GM21528 (cell line): ENCODE results near the gene FOXN1.

Experiments
- ATAC-seq: cut with Tn5 transposase; IDR thresholded peaks from one replicate; pipeline ENCODE4 v1.9.1; 2021; ENCODE audit warnings: mild to moderate bottlenecking, moderate library complexity; ENCODE audit not compliant: unreplicated experiment, low FRiP score

The FOXN1 gene

DNA sequence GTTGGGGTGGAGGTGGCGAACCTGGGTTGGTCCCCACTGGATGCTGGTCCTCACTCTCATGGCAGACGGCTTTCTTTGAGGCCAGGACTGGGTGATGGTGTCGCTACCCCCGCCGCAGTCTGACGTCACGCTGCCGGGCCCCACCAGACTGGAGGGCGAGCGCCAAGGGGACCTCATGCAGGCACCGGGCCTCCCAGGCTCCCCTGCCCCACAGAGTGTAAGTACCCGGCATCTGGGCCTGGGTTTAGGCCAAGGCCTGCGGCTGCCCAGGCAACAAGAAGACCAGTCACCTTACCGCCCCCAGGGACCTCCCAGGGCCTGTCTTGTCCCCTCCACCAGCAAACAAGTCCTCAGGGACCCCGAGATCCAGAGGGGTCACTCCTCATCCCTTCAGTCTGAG, 17.7 kb downstream of the FOXN1 start:
- ATAC-seq, result no peak

DNA sequence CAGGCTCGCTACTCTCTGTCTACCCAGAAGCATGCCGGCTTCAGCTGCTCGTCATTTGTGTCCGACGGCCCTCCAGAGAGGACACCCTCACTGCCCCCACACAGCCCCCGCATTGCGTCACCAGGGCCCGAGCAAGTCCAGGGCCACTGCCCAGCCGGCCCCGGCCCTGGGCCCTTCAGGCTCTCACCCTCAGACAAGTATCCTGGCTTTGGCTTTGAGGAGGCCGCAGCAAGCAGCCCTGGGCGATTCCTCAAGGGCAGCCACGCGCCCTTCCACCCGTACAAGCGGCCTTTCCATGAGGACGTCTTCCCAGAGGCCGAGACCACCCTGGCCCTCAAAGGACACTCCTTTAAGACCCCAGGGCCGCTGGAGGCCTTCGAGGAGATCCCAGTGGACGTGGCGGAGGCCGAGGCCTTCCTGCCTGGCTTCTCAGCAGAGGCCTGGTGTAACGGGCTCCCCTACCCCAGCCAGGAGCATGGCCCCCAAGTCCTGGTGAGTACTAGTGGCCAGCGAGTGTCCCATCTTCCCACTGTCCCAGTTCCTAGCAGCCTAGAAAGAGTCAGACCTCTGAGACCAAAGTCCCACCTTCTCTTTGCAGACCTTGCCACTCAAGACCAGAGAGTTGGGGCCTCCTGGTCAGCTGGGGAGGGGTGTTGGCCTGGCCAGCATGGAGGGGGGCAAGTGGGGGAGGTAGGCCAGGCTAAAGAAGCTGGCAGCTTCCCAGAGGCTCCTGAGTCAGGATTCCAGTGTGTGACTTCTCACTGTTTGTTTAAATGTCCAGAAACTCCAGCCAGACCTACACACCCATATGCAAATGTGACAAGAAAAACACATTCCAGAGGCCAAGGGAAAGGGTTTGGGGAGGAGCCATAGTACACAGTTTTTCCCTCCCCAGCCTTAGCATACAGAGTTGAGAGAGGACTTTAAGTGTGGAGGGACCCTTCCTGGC, 18.6 kb downstream of the FOXN1 start:
- no peak for ATAC-seq

DNA sequence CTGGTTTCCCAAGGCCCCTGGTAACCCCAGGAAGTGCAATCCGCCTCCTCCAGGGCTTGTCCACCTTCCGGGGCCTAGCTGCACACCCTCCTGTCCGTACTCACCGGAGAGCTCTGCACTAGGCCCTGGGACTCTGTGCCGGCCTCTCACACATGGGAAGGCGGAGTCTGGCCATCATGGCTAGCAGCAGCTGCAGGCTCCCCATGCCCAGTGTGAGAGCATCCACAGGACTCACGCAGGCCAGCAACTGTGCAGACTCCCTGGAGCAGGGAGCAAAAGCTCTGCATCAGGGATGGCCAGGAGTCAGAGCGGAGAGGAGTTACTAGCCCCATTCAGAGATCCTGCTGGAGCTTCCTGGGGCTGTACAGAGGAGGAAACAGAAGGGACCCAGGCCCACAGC, 20.2 kb downstream of the FOXN1 start:
- ATAC-seq, result no peak

DNA sequence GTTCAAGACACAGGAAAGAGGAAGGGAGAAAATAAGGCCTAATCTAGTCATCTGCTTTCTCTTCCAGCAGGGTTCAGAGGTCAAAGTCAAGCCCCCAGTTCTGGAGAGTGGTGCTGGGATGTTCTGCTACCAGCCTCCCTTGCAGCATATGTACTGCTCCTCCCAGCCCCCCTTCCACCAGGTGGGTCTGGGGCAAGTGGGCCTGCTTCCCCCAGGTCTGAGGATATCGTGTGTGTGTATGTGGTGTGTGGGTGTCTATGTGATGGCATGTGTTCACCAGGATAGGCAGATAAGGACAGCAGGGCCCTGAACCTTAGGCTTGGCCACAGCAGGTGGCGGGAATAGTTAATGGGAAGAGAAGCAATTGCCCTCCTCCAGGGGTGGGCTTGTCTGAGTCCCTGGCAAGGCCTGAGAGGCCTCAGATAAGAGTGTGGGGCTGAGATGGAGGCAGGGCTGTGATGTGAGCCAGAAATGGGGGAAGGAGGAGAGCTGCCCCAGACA, 21.1 kb downstream of the FOXN1 start:
- ATAC-seq, result no peak

DNA sequence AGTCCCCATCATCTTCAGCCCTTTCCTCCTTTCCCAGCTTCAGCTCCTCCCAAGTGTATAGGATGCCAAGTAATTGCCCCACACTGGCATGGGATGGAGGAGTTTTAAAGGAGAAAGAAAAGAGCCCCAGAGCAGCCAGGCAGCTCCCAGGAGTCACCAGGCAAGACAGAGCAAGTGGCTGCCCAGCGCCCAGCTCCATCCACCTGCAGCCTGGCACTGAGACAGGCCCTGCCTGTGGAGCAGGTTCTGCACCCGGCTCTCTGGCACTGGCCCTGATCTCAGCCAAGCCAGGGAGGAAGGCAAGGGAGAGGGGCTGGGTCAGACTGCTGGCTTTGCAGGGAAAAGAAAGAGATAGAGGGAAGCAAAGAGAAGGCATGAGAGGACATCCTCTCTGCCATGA, 21.7 kb downstream of the FOXN1 start:
- ATAC-seq, result no peak

DNA sequence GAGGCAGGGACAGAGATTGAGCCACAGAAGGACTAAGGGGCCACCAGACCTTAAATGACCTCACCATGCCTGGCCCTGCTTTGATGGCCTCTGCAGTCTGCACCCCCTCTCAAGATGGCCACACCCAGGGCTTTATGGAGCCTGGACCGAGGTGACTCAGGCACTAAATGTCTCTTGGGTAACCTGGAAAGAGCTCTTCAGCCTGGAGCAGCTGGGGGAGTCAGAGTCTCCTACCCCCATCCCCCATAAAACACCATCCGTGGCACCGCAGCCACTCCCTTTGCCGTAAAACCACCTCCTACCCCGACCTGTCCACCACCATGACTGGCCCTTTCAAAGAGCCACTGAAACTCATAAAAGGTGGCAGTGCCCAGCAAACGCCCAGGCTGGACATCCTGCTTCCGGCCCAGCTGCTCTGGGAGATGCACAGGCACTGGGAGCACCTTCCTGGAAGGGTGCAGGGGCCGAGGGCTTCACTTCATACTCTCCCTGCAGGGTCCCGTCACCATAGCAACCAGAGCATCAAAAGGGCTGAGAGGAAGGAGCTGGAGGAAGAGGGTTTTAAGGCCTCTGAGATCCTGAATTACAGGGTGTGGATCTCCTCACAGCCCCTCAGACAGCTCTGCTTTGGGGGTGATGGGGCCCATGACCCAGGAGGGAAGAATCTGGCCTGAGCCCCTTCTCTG, 22.3 kb downstream of the FOXN1 start:
- ATAC-seq, result no peak

DNA sequence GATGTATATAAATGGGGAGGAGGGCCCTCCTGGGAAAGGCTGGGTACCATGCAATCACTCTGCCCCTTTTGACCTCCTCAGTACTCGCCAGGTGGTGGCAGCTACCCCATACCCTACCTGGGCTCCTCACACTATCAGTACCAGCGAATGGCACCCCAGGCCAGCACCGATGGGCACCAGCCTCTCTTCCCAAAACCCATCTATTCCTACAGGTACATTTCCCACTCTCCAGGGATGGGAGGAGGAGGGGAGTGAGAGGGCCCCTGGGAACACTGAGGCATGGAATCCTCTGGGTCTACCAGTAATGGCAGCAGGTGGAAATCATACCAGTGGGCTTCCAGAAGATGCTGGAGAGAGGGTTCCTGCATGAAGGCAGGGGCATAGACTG, 22.9 kb downstream of the FOXN1 start:
- no peak for ATAC-seq

DNA sequence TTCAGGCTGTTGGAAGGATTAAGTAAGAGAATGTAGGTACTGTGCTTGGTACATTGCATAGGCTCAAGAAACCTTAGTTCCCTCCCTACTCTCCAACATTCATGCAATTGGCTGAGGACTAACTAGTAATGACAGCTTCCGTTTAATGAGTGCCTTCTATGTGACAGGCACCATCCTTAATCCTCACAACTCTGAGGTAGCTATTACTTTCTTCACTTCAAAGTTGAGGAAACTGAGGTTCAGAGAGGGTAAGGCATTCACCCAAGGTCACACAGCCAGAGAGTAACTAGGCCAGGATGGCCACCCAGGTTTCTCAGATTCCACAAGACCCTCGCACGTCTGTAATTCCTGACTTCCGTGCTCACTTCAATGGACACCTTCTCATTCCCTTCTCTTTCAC, 24.1 kb downstream of the FOXN1 start:
- no peak for ATAC-seq

DNA sequence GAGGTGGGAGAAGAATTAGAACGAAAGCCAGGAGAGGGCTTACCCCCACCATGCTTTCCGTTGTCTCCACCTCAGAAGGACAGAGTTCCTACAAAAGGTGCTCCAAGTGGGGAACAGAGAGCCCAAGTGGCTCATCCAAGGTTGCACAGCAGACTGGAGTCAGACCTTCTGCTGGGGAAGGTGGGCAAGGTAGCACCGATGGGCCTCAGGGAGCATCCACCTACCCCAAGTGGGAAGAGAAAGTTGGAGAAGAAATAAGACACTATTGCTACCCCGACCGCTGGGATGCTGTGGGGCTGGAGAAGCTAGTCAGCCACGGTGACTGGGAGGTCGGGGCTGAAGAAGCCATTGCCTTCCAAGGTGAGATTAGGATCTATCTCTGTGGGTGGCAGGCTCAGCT, 24.8 kb downstream of the FOXN1 start:
- ATAC-seq, result no peak

DNA sequence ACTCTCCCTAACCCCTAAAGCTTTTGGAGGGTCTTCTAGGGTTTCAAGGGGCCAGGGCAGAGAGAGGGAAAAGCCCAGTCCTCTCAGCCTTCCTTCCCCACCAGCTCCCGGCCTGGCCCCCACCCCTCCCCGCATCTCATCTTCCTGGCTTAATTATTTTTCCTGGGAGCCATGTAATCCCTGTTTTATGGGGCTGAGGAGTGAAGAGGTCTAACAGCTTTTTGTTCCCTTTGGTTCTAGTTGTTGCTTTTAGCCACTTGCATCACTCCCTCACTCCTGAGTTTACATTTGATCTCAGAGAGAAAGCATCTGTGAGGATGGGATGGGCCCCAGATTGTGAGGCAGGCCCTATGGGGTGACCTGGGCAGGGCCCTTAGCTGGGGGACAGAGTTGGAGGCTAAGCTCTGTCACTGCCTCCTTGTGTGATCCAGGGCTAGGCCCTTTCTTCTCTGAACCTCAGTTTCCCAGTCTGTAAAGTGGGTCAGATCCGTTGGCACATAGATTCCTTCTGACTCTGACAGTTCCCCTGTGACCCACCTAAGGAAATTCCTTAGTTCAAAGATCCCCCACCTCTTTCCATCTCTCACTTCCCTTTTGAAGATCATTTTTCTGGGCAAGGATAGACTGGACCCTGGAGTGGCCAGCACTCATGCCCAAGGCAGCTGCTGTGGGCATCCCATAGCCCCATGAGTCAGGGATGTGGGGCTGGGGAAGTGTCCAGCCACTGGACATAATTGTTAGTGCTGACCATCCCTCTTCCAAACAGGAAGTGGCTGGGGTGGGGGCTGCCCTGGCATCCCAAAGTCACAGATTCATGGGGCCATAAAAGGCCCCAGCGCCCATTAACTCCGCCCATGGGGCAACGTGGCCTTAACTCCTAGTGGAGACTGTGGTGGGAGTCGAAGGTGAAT, 26.2 kb downstream of the FOXN1 start:
- ATAC-seq, result no peak

DNA sequence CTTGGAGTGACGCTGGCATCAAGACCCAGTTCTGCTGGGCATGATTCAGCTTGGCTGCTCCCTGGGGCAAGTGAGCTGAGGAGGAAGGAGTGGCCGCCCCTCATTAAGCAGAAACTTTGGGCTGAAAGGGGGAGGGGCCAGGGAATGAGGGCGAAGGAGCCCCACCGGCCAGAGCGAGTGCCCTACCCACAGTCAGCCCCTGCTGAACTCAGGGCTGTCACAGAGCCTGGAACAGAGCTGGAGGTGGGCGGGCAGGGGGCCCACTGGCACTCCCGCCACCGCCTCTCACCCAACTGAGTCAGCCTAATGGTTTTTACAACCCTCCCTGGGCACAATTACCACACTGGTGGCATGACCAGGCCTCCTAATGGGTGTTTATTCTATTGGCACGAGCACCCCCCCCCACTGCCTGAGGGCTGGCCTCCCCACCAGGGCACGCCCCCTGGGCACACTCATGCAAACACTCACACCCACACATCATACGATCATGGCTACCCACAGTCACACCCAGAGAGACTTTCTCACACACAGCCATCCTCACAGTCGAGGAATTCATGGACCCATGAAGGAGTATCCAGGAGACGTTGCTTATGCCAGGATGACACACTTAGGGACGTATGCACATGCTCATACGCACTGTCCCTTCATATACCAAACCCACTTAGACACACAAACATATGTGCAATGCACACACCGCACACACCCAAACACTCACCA, 27.1 kb downstream of the FOXN1 start:
- ATAC-seq, result no peak

DNA sequence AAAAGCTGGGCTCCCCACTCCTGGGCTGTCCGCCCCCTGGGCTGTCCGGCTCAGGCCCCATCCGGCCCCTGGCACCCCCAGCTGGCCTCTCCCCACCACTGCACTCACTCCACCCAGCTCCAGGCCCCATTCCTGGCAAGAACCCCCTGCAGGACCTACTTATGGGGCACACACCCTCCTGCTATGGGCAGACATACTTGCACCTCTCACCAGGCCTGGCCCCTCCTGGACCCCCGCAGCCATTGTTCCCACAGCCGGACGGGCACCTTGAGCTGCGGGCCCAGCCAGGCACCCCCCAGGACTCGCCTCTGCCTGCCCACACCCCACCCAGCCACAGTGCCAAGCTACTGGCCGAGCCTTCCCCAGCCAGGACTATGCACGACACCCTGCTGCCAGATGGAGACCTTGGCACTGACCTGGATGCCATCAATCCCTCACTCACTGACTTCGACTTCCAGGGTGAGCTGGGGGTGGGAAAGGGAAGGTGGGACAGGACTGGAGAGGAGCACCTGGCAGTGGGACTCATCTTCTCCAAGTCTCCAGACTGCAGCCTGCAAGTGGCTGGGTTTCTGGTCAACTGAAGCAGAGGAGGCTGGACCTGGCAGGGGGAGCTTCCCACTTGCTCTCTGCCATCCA, 28.7 kb downstream of the FOXN1 start:
- ATAC-seq, result no peak

DNA sequence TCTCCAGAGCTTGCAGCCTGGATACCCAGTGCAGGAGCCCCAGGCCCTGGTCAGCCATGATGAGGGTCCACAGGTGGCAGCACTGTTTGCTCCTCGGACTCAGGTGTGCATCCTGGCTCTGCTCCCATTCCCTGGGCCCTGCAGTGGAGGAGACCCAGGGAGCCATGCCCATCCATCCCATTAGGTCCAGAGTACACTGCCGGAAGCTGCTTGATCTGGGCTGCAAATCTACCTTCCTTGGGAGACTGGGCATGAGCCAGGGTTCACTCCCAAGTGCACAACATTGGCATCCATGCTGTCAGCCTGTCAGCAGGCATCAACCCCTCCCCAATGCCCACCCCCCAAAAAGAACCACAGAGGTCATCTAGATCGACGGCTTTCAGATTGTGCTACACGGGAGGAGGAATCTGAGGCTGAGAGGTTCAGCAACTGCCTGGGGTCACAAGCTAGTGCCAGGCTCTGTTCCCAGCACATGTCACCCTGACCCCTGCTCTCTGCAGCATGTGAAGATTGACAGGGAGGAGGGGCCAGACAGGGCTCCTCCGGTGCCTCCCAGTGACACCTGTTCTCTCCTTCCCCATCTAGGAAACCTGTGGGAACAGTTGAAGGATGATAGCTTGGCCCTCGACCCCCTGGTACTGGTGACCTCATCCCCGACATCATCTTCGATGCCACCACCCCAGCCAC, 30.5 kb downstream of the FOXN1 start:
- ATAC-seq, result no peak

DNA sequence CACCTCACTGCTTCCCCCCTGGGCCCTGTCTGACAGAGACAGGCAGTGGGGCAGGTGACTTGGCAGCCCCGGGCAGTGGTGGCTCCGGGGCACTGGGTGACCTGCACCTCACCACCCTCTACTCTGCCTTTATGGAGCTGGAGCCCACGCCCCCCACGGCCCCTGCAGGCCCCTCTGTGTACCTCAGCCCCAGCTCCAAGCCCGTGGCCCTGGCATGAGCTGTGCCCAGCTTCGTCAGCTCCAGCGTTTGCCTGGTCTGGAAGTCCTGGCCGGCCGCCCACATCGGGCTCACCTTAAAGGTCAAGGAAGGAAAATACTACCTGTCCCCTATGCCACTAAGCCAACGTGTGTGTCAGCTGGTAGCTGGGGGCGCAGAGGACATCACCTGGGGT, 31.1 kb downstream of the FOXN1 start:
- ATAC-seq, result no peak

DNA sequence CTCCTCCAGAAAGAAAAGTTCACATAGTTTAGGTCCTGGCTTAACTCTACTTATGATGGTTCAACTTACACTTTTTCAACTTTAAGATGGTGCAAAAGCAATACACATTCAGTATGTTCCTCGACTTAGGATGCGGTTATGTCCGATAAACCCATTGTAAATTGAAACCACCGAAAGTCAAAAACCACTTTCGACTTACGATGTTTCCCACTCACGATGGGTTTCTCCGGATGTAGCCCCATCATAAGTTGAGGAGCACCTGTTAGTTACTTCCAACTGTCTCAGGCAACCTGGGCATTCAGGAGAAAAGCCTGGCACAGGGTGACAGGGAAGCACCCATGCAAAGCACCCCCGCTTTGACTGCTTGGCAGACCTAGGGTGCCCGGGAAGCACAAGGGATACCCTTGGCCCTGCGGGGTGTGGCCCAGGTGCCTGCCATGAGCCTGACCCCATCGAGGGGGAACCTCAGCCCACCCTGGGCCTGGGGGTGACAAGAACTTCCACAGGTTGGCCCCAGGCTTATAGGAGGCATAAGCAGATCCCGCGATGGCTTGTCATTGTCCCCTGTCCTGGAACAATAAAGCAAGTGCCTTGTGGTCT, 32.2 kb downstream of the FOXN1 start:
- ATAC-seq, result no peak

DNA sequence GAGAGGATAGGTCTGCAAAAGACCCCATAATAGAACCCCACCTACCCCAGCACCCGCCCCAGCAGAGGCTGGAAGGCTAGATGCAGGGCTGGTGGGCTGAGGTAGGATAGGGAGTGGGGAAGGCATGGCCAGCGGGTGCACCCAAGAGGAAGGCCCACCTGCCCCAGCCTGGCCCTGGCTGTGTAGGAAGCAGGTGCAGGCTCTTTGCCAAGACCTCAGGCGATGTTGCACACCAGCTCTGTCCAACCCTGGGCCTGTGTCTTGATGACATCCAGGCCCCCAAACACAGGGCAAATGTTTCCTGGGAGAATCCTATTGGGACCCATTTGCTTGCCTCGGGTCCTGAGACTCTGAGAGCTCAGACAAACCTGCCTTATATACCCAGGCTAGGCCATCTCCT, 34.1 kb downstream of the FOXN1 start:
- no peak for ATAC-seq

DNA sequence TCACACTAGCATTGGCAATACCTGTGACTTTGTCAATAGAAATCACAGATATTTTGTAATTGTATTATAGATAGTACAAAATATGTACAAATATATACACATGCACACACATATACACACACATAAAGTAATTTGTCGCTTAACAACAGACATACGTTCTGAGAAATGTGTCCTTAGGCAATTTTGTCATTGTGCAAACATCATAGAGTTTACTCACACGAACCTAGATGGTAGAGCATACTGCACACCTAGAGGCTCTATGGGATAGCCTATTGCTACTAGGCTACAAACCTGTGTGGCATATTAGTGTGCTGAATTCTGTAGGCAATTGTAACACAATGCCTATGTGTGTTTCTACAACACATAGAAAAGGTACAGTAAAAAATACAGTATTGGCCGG, 35.3 kb downstream of the FOXN1 start:
- ATAC-seq, result no peak

DNA sequence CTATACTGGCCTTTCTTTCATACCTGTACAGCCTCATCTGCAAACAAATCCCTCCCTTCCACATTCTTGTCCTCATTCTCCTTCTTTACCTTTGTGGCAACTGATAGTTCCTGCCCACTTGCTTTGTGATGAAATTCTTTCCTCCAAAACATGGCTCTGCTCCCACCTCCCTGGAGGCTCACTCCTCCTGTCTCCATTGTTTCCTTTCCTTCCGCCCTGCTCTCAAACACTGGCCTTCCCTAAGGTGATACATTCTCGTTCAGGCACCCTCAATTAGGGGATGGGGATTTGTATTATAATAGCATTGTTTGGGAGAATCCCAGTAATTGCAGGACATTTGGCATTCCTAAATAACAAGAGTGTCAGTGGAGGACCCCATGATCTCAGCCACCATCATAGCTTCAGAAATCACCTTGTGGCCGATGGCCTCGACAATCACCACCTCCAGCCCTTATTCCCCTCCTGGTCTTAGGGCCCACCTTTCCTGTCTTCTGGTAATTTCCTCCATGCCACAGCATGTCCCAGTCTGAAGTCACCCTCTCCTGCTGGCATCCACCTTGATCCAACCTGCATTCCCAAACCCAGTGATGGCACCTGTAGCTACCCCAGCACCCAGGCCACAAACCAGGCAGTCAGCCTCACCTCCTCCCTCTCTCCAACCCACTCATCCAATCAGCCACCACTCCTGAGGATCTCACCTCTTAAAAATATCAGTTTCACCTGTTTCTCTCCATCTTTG, 38.4 kb downstream of the FOXN1 start:
- no peak for ATAC-seq
